Loucy (cell line): ENCODE measurements around the gene ELAVL1.

Source experiments
- EZH2phosphoT487 ChIP-seq: fragments of 200-600 bp; IDR thresholded peaks from 2 replicates; pipeline ENCODE4 v1.6.1; 2018; ENCODE audit warnings: antibody characterized with exemption, mild to moderate bottlenecking, moderate library complexity, borderline replicate concordance
- TF ChIP-seq, protein P1 (sequence below): fragments of 200-600 bp; sonication (generic); conservative IDR thresholded peaks from 2 replicates; pipeline ENCODE4 v1.5.1; 2014; ENCODE audit warnings: mild to moderate bottlenecking, antibody characterized with exemption, low read length

DNA sequence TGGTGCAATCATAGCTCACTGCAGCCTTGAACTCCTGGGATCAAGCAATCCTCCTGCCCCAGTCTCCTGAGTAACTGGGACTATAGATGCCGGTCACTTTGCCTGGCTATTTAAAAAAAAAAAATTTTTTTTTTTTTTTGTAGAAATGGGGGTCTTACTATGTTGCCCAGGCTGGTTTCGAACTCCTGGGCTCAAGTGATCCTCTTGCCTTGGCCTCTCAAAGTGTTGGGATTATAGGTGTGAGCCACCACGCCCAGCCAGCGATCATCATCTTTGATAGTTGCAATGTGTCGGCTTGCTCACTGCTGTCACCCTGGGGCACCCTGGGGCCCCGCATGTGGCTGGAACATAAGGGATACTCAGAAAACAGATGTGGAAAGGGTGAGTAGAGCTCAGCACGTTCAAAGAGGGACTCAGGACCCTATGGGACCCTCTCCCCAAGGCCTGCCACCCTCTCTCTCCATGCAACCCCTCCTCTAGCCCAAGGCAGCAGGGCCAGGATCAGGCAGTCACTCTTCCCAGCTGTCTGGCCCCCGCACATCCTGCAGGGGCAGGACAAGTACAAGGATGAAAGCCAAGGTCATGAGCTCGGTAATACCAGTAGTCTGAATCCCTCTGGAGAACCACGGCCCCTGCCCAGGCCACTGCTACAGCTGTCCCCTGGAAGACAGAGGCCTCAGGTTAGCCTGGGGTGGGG lies 40.6 kb upstream of the ELAVL1 start:
- TF ChIP-seq, protein P1, sequence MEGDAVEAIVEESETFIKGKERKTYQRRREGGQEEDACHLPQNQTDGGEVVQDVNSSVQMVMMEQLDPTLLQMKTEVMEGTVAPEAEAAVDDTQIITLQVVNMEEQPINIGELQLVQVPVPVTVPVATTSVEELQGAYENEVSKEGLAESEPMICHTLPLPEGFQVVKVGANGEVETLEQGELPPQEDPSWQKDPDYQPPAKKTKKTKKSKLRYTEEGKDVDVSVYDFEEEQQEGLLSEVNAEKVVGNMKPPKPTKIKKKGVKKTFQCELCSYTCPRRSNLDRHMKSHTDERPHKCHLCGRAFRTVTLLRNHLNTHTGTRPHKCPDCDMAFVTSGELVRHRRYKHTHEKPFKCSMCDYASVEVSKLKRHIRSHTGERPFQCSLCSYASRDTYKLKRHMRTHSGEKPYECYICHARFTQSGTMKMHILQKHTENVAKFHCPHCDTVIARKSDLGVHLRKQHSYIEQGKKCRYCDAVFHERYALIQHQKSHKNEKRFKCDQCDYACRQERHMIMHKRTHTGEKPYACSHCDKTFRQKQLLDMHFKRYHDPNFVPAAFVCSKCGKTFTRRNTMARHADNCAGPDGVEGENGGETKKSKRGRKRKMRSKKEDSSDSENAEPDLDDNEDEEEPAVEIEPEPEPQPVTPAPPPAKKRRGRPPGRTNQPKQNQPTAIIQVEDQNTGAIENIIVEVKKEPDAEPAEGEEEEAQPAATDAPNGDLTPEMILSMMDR = no peak
- TF ChIP-seq EZH2phosphoT487 = no peak
